A172 (cell line): Measurements from ENCODE around the gene PLEKHA7. TPM values are rescaled to one million over a fixed set of nuclear protein-coding genes. Genes with fewer than 3 reads are reported as not detected.
"Not testable (repeated sequence)": the region's sequence is repeated elsewhere in the genome, so short reads cannot be mapped to it uniquely, and the experiment has no call there.

Source experiments
- DNase-seq: peaks from one replicate; pipeline ENCODE4 v3.0.0-alpha.2; 2015; ENCODE audit warnings: low spot score
- total RNA-seq: library from RNA; depleted of rRNA; stranded (reverse); fragments of >200 nt; shearing (Covaris generic); gene quantifications from 2 replicates; pipeline ENCODE4 v1.2.3, GENCODE V29; 2014

Gene PLEKHA7
- total RNA-seq, 1 experiment from 2014 or later = 1.3 TPM

- no peak for DNase-seq
These were observed 101.5 kb downstream of the PLEKHA7 start for GRCh38 chr11:16912692-16913111.

DNA sequence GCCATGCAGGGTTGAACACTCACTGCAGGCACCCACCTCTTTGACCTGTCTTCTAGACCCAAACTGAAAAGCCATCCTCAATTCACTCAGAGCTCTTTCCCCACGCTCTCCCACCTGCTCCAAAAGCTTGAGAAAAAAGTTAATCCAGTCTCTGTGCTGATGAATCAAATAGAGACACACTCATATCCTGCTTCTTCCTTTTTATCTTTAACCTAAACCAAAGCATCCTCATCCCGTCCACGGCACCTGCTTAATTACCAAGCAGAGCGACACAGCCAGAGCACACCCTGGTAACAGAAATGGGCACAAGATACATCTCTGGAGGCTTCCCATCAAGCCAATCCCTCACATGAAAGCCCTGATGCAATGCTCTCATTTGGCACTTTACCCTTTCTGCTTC lies 102.6 kb downstream of the PLEKHA7 start:
- DNase-seq = no peak

DNA sequence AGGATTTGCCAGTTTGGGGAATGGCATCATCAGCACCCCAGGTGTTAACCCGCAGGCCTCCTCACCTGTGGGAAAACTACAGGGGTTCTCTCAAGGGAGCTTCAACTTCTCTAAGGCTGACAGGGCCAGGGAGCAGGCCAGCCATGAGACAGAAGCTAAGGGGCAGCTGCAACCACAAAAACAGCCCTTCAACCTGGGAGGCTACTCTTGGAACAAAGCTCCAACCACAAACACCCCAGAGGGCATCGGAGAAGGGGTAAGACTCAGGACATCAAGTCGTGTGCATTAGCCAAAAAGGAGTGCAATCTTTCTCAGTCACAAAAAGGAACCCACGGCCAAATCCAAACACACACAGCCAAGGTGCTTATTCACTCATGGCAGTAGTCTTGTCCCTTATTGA lies 103.0 kb downstream of the PLEKHA7 start:
- no peak for DNase-seq

- DNase-seq = no peak
These were observed 104.7 kb downstream of the PLEKHA7 start for GRCh38 chr11:16909359-16910035.

- no peak for DNase-seq
These were observed 108.8 kb downstream of the PLEKHA7 start for GRCh38 chr11:16905375-16905774.

DNA sequence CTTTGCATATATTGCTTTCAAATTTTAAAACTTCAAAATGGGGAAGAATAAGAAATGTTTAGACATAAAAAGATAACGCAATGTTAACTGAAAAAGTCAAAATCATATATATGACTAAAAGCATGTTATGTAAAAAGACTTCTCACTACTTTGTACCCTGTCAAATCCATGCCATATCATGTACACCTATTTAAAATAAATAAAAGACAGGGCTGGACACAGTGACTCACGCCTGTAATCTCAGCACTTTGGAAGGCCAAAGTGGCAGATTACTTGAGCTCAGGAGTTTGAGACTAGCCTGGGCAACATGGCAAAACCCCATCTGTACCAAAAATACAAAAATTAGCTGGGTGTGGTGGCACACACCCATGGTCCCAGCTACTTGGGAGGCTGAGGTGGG lies 109.5 kb downstream of the PLEKHA7 start:
- DNase-seq = not testable (repeated sequence)

GRCh38 chr11:16902781-16903378 lies 111.3 kb downstream of the PLEKHA7 start:
- DNase-seq = no peak

DNA sequence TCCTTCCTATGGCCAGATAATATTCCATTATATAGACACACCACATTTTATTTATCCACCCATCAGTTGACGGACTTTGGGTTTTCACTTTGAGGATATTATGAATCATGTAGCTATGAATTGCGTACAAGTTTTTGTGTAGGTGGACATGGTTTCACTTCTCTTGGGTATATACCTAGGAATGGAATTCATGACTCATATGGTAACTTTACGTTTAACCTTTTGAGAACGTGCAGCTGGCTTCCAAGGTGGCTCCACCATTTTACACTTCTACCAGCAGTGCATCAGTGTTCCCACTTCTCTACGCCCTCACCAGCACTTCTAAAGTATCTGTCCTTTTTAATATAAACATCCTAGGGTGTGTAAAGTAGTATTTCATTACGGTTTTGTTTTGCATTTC lies 112.0 kb downstream of the PLEKHA7 start:
- no peak for DNase-seq

GRCh38 chr11:16900491-16900890 lies 113.7 kb downstream of the PLEKHA7 start:
- DNase-seq = no peak

- DNase-seq = no peak
These were observed 114.4 kb downstream of the PLEKHA7 start for GRCh38 chr11:16899708-16900303.

DNA sequence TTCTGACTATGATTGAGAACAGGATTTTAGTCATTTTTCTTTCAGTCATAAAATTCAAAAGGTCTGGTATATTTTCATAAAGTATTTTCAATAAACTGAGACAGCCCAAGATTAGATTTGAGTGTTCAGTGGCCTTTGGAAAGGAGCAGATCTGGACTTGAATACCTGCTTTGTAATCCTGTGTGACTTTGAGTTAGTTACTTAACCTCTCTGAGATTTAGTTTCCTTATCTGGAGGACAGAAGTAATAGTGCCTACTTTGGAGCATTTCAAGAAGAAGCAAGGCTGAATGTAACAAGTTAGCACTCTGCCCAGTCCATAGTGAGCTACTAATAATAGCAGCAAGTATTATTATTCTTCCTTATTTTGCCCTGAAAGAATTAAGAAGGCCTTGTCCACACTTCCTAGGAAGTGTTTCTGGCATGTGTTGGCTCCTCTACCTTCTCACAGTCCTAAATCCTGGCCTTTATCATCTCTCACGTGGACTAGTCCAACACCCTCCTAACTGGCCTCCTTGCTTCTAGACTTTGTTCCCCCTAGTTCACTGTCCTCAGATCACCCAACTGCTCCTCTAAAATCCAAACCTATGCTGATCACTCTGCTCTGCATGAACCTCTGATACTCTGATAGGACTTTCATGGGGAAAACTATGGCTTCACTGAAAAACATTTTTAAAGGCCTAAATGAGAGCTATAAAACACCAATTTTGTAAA lies 115.8 kb downstream of the PLEKHA7 start:
- no peak for DNase-seq

- DNase-seq = no peak
These were observed 116.6 kb downstream of the PLEKHA7 start for GRCh38 chr11:16897470-16898061.

DNA sequence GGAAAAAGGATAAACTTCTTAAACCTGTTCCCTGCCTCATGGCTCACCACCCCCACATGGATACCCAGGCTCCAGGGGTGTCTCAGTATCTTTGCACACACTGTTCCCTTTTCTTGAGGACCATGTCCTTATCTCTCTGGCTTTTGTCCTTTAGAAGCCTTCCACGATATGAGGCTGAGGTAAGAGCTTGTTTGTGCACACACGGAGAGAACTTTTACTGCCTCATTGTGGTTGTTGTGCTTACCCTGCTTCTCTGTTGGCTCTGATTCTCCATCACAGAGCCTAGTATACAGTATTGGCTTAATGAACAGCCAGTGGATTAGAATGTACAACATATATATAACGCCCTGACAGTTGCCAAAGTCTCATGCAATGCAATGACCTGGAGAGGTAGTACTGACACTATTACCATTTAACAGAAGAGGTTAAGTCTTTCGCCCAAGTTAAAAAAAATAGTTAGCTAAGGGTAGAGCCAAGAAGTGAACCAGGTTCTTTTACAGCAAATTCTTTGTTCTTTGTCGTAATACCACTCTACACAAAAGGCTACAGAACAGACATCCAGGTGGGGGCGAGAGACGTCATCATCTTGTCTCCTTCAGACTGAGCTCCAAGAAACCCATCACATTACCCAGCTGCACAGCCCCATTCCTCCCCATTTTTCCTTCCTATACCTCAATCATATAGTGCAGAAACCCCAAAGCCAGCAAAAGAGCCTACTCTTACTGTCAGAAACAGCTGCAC lies 117.3 kb downstream of the PLEKHA7 start:
- DNase-seq = no peak

- DNase-seq = no peak
These were observed 118.9 kb downstream of the PLEKHA7 start for GRCh38 chr11:16895306-16895705.

GRCh38 chr11:16893456-16894066 lies 120.7 kb downstream of the PLEKHA7 start:
- no peak for DNase-seq

DNA sequence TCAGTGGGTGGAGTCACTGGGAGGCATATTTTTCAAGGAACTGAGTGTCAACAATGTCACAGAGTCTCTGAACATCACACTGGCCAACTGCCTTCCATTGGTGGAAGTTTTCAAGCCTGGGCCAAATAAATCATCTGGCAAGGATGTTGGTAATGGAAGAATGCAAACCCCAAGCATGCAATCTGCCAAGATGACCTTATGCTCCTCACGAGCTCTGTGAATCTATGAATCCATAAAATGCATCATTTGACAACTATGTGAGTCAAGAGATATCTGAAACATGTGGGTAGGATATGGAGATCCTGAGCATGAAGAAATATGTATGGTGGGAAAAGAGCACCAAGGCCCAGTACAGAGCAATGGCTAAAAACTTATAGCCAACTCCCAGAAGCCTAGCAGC lies 122.2 kb downstream of the PLEKHA7 start:
- peak; percentile 68 for DNase-seq

DNA sequence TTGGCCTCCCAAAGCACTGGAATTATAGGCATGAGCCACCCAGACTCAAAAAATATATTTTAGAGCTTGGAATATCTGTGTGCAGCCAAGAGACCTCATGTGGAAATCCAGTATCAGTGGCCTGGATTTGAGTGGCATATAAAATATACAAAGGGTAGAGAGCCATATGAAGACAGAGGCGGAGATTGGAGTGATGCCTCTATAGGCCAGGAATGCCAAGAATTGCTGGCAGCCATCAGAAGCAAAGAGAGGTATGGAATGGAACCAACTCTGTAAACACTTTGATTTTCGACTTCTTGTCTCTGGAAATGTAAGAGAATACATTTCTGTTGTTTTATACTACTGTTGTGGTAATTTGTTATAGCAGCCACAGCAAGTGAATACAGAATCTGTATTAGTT lies 123.0 kb downstream of the PLEKHA7 start:
- DNase-seq = no peak

GRCh38 chr11:16890442-16890841 lies 123.8 kb downstream of the PLEKHA7 start:
- DNase-seq = no peak

GRCh38 chr11:16889905-16890304 lies 124.3 kb downstream of the PLEKHA7 start:
- no peak for DNase-seq

GRCh38 chr11:16889010-16889409 lies 125.2 kb downstream of the PLEKHA7 start:
- not testable (repeated sequence) for DNase-seq

DNA sequence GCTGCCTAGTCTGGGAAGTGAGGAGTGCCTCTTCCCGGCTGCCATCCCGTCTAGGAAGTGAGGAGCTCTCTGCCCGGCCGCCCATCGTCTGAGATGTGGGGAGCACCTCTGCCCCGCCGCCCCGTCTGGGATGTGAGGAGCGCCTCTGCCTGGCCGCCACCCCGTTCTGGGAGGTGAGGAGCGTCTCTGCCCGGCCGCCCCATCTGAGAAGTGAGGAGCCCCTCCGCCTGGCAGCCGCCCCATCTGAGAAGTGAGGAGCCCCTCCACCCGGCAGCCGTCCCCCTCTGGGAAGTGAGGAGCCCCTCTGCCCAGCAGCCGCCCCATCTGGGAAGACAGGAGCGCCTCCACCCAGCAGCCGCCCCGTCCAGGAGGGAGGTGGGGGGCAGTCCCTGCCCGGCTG lies 126.3 kb downstream of the PLEKHA7 start:
- DNase-seq = not testable (repeated sequence)
